NCI-H510A (cell line): ENCODE results near the gene CHL1.

Experiments
- DNase-seq: peaks from one replicate; lab custom pipeline; 2025; lab: John Stamatoyannopoulos, UW

The CHL1 gene

GRCh38 chr3:284322-284721, 87.8 kb downstream of the CHL1 start:
- DNase-seq = no peak

GRCh38 chr3:288417-288816, 91.9 kb downstream of the CHL1 start:
- no peak for DNase-seq

- no peak for DNase-seq
These were observed 94.5 kb downstream of the CHL1 start for GRCh38 chr3:291028-291427.

GRCh38 chr3:291646-292436, 95.3 kb downstream of the CHL1 start:
- no peak for DNase-seq

GRCh38 chr3:294096-294495, 97.5 kb downstream of the CHL1 start:
- DNase-seq = no peak

GRCh38 chr3:294581-294980, 98.0 kb downstream of the CHL1 start:
- no peak for DNase-seq

- no peak for DNase-seq
These were observed 98.6 kb downstream of the CHL1 start for GRCh38 chr3:295166-295565.

GRCh38 chr3:297585-297984, 101.0 kb downstream of the CHL1 start:
- DNase-seq = peak; percentile 30

- DNase-seq = no peak
These were observed 103.2 kb downstream of the CHL1 start for GRCh38 chr3:299590-300301.

- DNase-seq = no peak
These were observed 110.6 kb downstream of the CHL1 start for GRCh38 chr3:307182-307581.

GRCh38 chr3:308597-309321, 112.2 kb downstream of the CHL1 start:
- no peak for DNase-seq

GRCh38 chr3:312160-312733, 115.7 kb downstream of the CHL1 start:
- DNase-seq = no peak

GRCh38 chr3:312911-313310, 116.3 kb downstream of the CHL1 start:
- no peak for DNase-seq

- DNase-seq = no peak
These were observed 120.4 kb downstream of the CHL1 start for GRCh38 chr3:317012-317411.

GRCh38 chr3:318903-319302, 122.3 kb downstream of the CHL1 start:
- no peak for DNase-seq

- DNase-seq = no peak
These were observed 127.9 kb downstream of the CHL1 start for GRCh38 chr3:324423-324822.

- DNase-seq = no peak
These were observed 128.9 kb downstream of the CHL1 start for GRCh38 chr3:325495-325894.

GRCh38 chr3:330494-331115, 134.0 kb downstream of the CHL1 start:
- no peak for DNase-seq

GRCh38 chr3:331881-332280, 135.3 kb downstream of the CHL1 start:
- DNase-seq = no peak

- no peak for DNase-seq
These were observed 136.1 kb downstream of the CHL1 start for GRCh38 chr3:332701-333100.

GRCh38 chr3:335240-335639, 138.7 kb downstream of the CHL1 start:
- no peak for DNase-seq

GRCh38 chr3:339351-339750, 142.8 kb downstream of the CHL1 start:
- no peak for DNase-seq
